K562 (cell line): ENCODE data around the gene SLC7A10. TPM values are rescaled to one million over a fixed set of nuclear protein-coding genes. Genes with fewer than 3 reads are reported as not detected.

Source experiments
- ATAC-seq: fragments of 200-7000 bp; cut with Tn5 transposase; 3 replicates; pipeline ENCODE4 v1.9.1; 2020; ENCODE audit warnings: moderate library complexity
- BruUV-seq: library from RNA; stranded (reverse); fragments of 400-500 nt; replicated peaks from 2 replicates; lab custom pipeline; 2021; lab: Mats Ljungman, UMichigan
- CTCF ChIA-PET: fragments of 300-600 bp; formaldehyde crosslinking; extraction: SDS; loops from one replicate; lab custom pipeline; 2021; ENCODE audit warnings: low intra/inter-chr PET ratio; lab: Yijun Ruan, JAX
- POLR2A ChIA-PET: fragments of 300-600, 350-650 bp; sonication (Branson Sonifier 250); formaldehyde crosslinking; extraction: SDS; loops from one replicate; lab custom pipeline; 2021; ENCODE audit warnings: antibody characterized with exemption, inconsistent platforms; lab: Yijun Ruan, JAX
- DNase-seq, 4 experiments: peaks; one replicate each; pipeline versions ENCODE4 v3.0.0 to v3.0.0-alpha.2; 2011 to 2018; ENCODE audit warnings: low spot score in 3 of 4, mixed read lengths in 3 of 4; ENCODE audit errors: extremely low read depth in 1 of 4
- FAIRE-seq: peaks from 2 replicates; lab custom pipeline; 2011; peaks lifted over from hg19 to GRCh38; lab: Jason Lieb, UNC
- H2AFZ ChIP-seq: 2 replicates; pipeline ENCODE4 v1.6.0; 2011; ENCODE audit warnings: low read depth, low read length, control low read depth, inconsistent platforms
- H3K27ac ChIP-seq: fragments of 200-600 bp; 3 replicates; pipeline ENCODE4 v1.8.0; 2011; ENCODE audit warnings: low read depth, mild to moderate bottlenecking, control low read depth, inconsistent platforms, low read length, moderate library complexity, mixed read lengths; ENCODE audit errors: extremely low read depth
- H3K27me3 ChIP-seq, 2 experiments: fragments of 300-600 bp in 1 of 2; 2 replicates in 1 of 2; 3 replicates in 1 of 2; pipeline versions ENCODE4 v1.6.0 to v1.8.0; 2011; ENCODE audit warnings: inconsistent platforms in 2 of 2, low read length in 2 of 2, mild to moderate bottlenecking in 1 of 2, mixed read lengths in 1 of 2, moderate library complexity in 1 of 2; ENCODE audit not compliant: control insufficient read depth in 2 of 2, insufficient read depth in 2 of 2
- H3K36me3 ChIP-seq: fragments of 300-600 bp; 3 replicates; pipeline ENCODE4 v1.8.0; 2011; ENCODE audit warnings: mild to moderate bottlenecking, low read length, inconsistent platforms; ENCODE audit not compliant: control insufficient read depth, insufficient read depth
- H3K4me1 ChIP-seq, 2 experiments: fragments of 200-600 bp in 1 of 2; replicated peaks in 1 of 2; 2 replicates in 1 of 2; 3 replicates in 1 of 2; pipeline versions ENCODE4 v1.5.1 to v1.8.0; 2011; ENCODE audit warnings: inconsistent platforms in 2 of 2, low read length in 2 of 2, mild to moderate bottlenecking in 1 of 2, mixed read lengths in 1 of 2, moderate library complexity in 1 of 2; ENCODE audit not compliant: control insufficient read depth in 2 of 2, insufficient read depth in 2 of 2
- H3K4me2 ChIP-seq: 2 replicates; pipeline ENCODE4 v1.6.1; 2011; ENCODE audit warnings: low read length, control low read depth, inconsistent platforms, mixed read lengths; ENCODE audit not compliant: insufficient read depth
- H3K4me3 ChIP-seq: fragments of 200-600 bp; sonication (generic), shearing (Covaris generic); 2 replicates; pipeline ENCODE4 v1.5.1; 2016; ENCODE audit warnings: control low read depth, inconsistent platforms
- H3K79me2 ChIP-seq: fragments of 200-600 bp; 3 replicates; pipeline ENCODE4 v1.8.0; 2011; ENCODE audit warnings: low read length, inconsistent platforms; ENCODE audit not compliant: control insufficient read depth, insufficient read depth
- H3K9ac ChIP-seq, 2 experiments: 2 replicates each; pipeline versions ENCODE4 v1.6.0 to v1.6.1; 2011; ENCODE audit warnings: low read depth in 2 of 2, low read length in 2 of 2, control low read depth in 1 of 2, inconsistent platforms in 1 of 2, mild to moderate bottlenecking in 1 of 2, mixed read lengths in 1 of 2; ENCODE audit not compliant: insufficient read depth in 1 of 2
- H3K9me1 ChIP-seq: one replicate; pipeline ENCODE4 v1.6.0; 2011; ENCODE audit warnings: inconsistent platforms, mild to moderate bottlenecking, low read length, moderate library complexity; ENCODE audit not compliant: control insufficient read depth, insufficient read depth
- H3K9me3 ChIP-seq: replicated peaks from 2 replicates; pipeline ENCODE4 v1.5.1; 2011; ENCODE audit warnings: low read depth, low read length, inconsistent platforms; ENCODE audit not compliant: control insufficient read depth, insufficient read depth
- H4K20me1 ChIP-seq: replicated peaks from 2 replicates; pipeline ENCODE4 v1.6.1; 2011; ENCODE audit warnings: low read length, inconsistent platforms, mixed read lengths; ENCODE audit not compliant: control insufficient read depth, insufficient read depth
- HBP1 ChIP-seq: fragments of 450-650 bp; formaldehyde crosslinking; IDR thresholded peaks from 2 replicates; pipeline ENCODE4 v1.4.0; 2022; ENCODE audit warnings: missing genetic modification characterization
- HIVEP1 ChIP-seq: fragments of 250-450 bp; sonication (Bioruptor Pico); IDR thresholded peaks from 2 replicates; pipeline ENCODE4 v1.4.0; 2020; ENCODE audit warnings: mild to moderate bottlenecking
- MCM5 ChIP-seq: fragments of 450-650 bp; IDR thresholded peaks from 2 replicates; pipeline ENCODE4 v1.6.1; 2016; ENCODE audit warnings: low read depth
- ZKSCAN1 ChIP-seq: fragments of 150-350 bp; IDR thresholded peaks from 2 replicates; pipeline ENCODE4 v1.6.1; 2016; ENCODE audit warnings: low read depth, low read length
- ZNF174 ChIP-seq: fragments of 250-450 bp; sonication (Bioruptor Pico); IDR thresholded peaks from 2 replicates; pipeline ENCODE4 v1.4.0; 2020; ENCODE audit warnings: mild to moderate bottlenecking
- ZNF354B ChIP-seq: fragments of 250-450 bp; sonication (Bioruptor Pico); IDR thresholded peaks from 2 replicates; pipeline ENCODE4 v1.4.0; 2020
- WGBS: fragments of 100-300 bp; shearing (Covaris generic); methylation state at CpG from one replicate; pipeline ENCODE4 v1.1.6; 2016; ENCODE audit warnings: low coverage, mixed read lengths; ENCODE audit not compliant: insufficient coverage; ENCODE audit errors: missing lambda C conversion rate; 5-methylcytosine and 5-hydroxymethylcytosine counted together
- in situ Hi-C: fragments of 300-500 bp; cut with MboI; formaldehyde crosslinking; loops from 4 replicates; pipeline ENCODE4 v1.15.0; 2018; ENCODE audit warnings: inconsistent platforms, mixed read lengths
- intact Hi-C: fragments of 100-400 bp; cut with micrococcal nuclease; formaldehyde crosslinking; loops from 2 replicates; pipeline ENCODE4 v1.14.2; 2022
- polyA plus RNA-seq, 8 experiments: library from polyadenylated mRNA; depleted of rRNA in 4 of 8; stranded (reverse) in 5 of 8; unstranded in 3 of 8; fragments of >200 nt; fragmentation: Nextera tagmentation in 2 of 8; fragmentation: Illumina TruSeq in 1 of 8; extraction: Ambion mirVana in 2 of 8; extraction: Trizol in 1 of 8; gene quantifications; 2 replicates each; pipeline versions ENCODE4 v1.2.1 to v1.2.3, GENCODE V29; 2011 to 2014; ENCODE audit warnings: inconsistent platforms in 1 of 8, missing spikeins in 1 of 8
- total RNA-seq, 7 experiments: library from RNA; depleted of rRNA in 6 of 7; stranded (reverse); fragments of >200 nt in 6 of 7; fragmentation: Illumina TruSeq in 2 of 7; extraction: Trizol in 2 of 7; gene quantifications; 2 replicates each; pipeline versions ENCODE4 v1.2.1 to v1.2.3, GENCODE V29; 2011 to 2021; ENCODE audit warnings: low replicate concordance in 1 of 7
- TF ChIP-seq, protein P1 (sequence below), 2 experiments: IDR thresholded peaks; 2 replicates each; pipeline ENCODE4 v1.6.1; 2011; ENCODE audit warnings: borderline replicate concordance in 1 of 2, control low read depth in 1 of 2, low read depth in 1 of 2, low read length in 1 of 2, mild to moderate bottlenecking in 1 of 2, mixed read lengths in 1 of 2, moderate library complexity in 1 of 2; ENCODE audit not compliant: insufficient read depth in 1 of 2, insufficient read length in 1 of 2, poor library complexity in 1 of 2, severe bottlenecking in 1 of 2; ENCODE audit errors: extremely low read depth in 1 of 2

SLC7A10 gene
- total and polyA plus RNA-seq, 9 of the 15 experiments (the other 6 are each of a cell fraction or from before 2014, with no cell fraction given): 0.07 TPM; not detected in 8

GRCh38 chr19:33242911-33243310 lies 17.3 kb upstream of the SLC7A10 start (continued):
- TF ChIP-seq, protein P1, sequence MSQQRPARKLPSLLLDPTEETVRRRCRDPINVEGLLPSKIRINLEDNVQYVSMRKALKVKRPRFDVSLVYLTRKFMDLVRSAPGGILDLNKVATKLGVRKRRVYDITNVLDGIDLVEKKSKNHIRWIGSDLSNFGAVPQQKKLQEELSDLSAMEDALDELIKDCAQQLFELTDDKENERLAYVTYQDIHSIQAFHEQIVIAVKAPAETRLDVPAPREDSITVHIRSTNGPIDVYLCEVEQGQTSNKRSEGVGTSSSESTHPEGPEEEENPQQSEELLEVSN (IDR thresholded peaks at IDR 0.05; ENCODE audit: borderline replicate concordance in 1 of 2, extremely low read depth in 1 of 2, insufficient read depth in 1 of 2, insufficient read length in 1 of 2, low read depth in 1 of 2, low read length in 1 of 2, poor library complexity in 1 of 2, severe bottlenecking in 1 of 2): no peak
- TF ChIP-seq HIVEP1 (CRISPR knock-in tag) (no peak), ZNF354B (CRISPR knock-in tag) (no peak)

DNA sequence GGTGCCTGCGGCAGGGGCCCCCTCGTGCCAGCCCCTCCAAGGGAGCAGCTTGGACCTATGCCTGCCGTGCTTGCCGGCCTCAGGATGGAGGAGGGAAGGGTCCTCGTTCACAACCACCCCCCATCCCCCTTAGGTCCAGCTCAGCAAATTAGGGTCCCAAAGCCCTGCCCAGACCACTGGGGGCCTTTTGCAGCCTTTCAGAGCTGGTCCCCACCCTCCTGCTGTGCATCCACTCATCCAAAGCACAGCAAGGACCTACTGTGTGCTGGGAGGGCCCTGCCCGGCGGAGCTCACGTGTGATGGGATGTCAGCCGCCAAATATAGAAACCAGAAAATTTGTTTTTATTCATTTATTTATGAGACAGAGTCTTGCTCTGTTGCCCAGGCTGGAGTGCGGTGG lies 16.5 kb upstream of the SLC7A10 start:
- no peak overlapping the region for H3K9ac ChIP-seq
- peaks cover 4% of the 10 kb centered on the region; the same call in 1 of the 2 replicates for H3K9me3 ChIP-seq
- H2AFZ ChIP-seq: no peak overlapping the region
- ATAC-seq (no peak), FAIRE-seq (no peak), DNase-seq (no peak)
- no peaks in the 10 kb centered on the region for H3K79me2 ChIP-seq
- H3K27me3 ChIP-seq: peaks cover under 1 to 19% of the 10 kb centered on the region in 2 experiments; a peak in 3 of 5 replicates
- no peaks in the 10 kb centered on the region for H3K36me3 ChIP-seq
- in situ Hi-C loops: no loop called here
- ChIA-PET CTCF (interaction anchor here (0.7 to 1.8 kb wide), 2 partner anchors 69 to 165 kb away, joined by 6 to 9 read pairs; no protein-coding TSS in a partner anchor), POLR2A (no interaction called here)
- no peaks in the 10 kb centered on the region for H3K9me1 ChIP-seq
- H3K27ac ChIP-seq: no peak overlapping the region
- no peak for TF ChIP-seq MCM5
- TF ChIP-seq ZNF174 (CRISPR knock-in tag): no peak
- TF ChIP-seq HIVEP1 (CRISPR knock-in tag): no peak
- TF ChIP-seq ZKSCAN1: peak; percentile 92
- no peak for TF ChIP-seq HBP1 (CRISPR knock-in tag)
- no peaks in the 10 kb centered on the region; the same call in 1 of the 2 replicates for H4K20me1 ChIP-seq
- intact Hi-C loops: loop anchor here (5.0 kb wide), 1 partner anchor 70 kb away; no protein-coding TSS in a partner anchor
- no peak overlapping the region for H3K4me3 ChIP-seq
- peaks cover 0 to 17% of the 10 kb centered on the region in 2 experiments; a peak in 2 of 5 replicates for H3K4me1 ChIP-seq
- no peak overlapping the region for H3K4me2 ChIP-seq
- WGBS: 25% methylated on average over 9 of the region's 10 CpGs
- no TSS peak for BruUV-seq
